Panc1 (cell line): ENCODE results near the gene CAMTA2. TPM values are rescaled to one million over a fixed set of nuclear protein-coding genes. Genes with fewer than 3 reads are reported as not detected.
A peak's percentile ranks its signal among the peaks of the same experiment; 100 is the strongest.

Experiments used
- ATAC-seq: fragments of 200-7000 bp; cut with Tn5 transposase; 2 replicates; pipeline ENCODE4 v1.9.1; 2020; ENCODE audit warnings: mild to moderate bottlenecking, moderate library complexity
- BruUV-seq: library from RNA; stranded (reverse); fragments of 400-500 nt; replicated peaks from 2 replicates; lab custom pipeline; 2021; lab: Mats Ljungman, UMichigan
- CTCF ChIA-PET: fragments of 300-600 bp; sonication (Branson Sonifier 250); formaldehyde crosslinking; loops from one replicate; lab custom pipeline; 2022; ENCODE audit warnings: antibody characterized with exemption; lab: Charles Lee
- POLR2A ChIA-PET: fragments of 300-600 bp; sonication (Branson Sonifier 250); formaldehyde crosslinking; loops from one replicate; lab custom pipeline; 2022; ENCODE audit warnings: antibody characterized with exemption; lab: Charles Lee
- DNase-seq: peaks from one replicate; pipeline ENCODE4 v3.0.0-alpha.2; 2010; ENCODE audit warnings: low read depth, low spot score
- H3K27ac ChIP-seq: 2 replicates; pipeline ENCODE4 v1.5.1; 2011; ENCODE audit warnings: mild to moderate bottlenecking, low read length, inconsistent platforms
- H3K27me3 ChIP-seq: fragments of 200-500 bp; sonication (Bioruptor generic); 2 replicates; pipeline ENCODE4 v1.6.0; 2014; ENCODE audit warnings: low read length, inconsistent platforms; ENCODE audit not compliant: control insufficient read depth, insufficient read depth
- H3K36me3 ChIP-seq: fragments of 200-500 bp; sonication (Bioruptor generic); 2 replicates; pipeline ENCODE4 v1.5.1; 2014; ENCODE audit warnings: inconsistent platforms, mild to moderate bottlenecking, low read length, moderate library complexity; ENCODE audit not compliant: control insufficient read depth, insufficient read depth
- H3K4me1 ChIP-seq: 2 replicates; pipeline ENCODE4 v1.5.1; 2011; ENCODE audit warnings: inconsistent platforms, mild to moderate bottlenecking, low read length, moderate library complexity; ENCODE audit not compliant: control insufficient read depth, insufficient read depth
- H3K4me3 ChIP-seq, 2 experiments: 2 replicates each; pipeline ENCODE4 v1.5.1; 2011 to 2012; ENCODE audit warnings: low read depth in 2 of 2, low read length in 2 of 2, mild to moderate bottlenecking in 2 of 2, inconsistent platforms in 1 of 2, moderate library complexity in 1 of 2
- H3K9me3 ChIP-seq: fragments of 200-500 bp; sonication (Bioruptor generic); 2 replicates; pipeline ENCODE4 v1.5.1; 2014; ENCODE audit warnings: low read depth, mild to moderate bottlenecking, inconsistent platforms, low read length, moderate library complexity; ENCODE audit not compliant: control insufficient read depth, insufficient read depth
- CTCF ChIP-seq: fragments of 450-650 bp; IDR thresholded peaks from 2 replicates; pipeline ENCODE4 v1.5.1; 2017; ENCODE audit warnings: mild to moderate bottlenecking
- POLR2AphosphoS5 ChIP-seq: IDR thresholded peaks from 2 replicates; pipeline ENCODE4 v1.6.1; 2012; ENCODE audit warnings: mild to moderate bottlenecking, low read depth, low read length, moderate library complexity
- REST ChIP-seq, 2 experiments: IDR thresholded peaks; 2 replicates each; pipeline ENCODE4 v1.6.1; 2011 to 2012; ENCODE audit warnings: low read depth in 2 of 2, control low read depth in 1 of 2, low read length in 1 of 2, mild to moderate bottlenecking in 1 of 2, moderate library complexity in 1 of 2; ENCODE audit not compliant: insufficient read depth in 1 of 2
- SIN3A ChIP-seq: IDR thresholded peaks from 2 replicates; pipeline ENCODE4 v1.6.1; 2012; ENCODE audit warnings: low read depth, mild to moderate bottlenecking, low read length, moderate library complexity, borderline replicate concordance; ENCODE audit not compliant: insufficient read depth
- TCF7L2 ChIP-seq: IDR thresholded peaks from 2 replicates; pipeline ENCODE4 v1.6.1; 2011; ENCODE audit warnings: mild to moderate bottlenecking, low read depth, low read length, inconsistent platforms
- in situ Hi-C: cut with HindIII; loops from 2 replicates; pipeline ENCODE4 v1.10.0; 2016; ENCODE audit warnings: low sequenced_read_pairs, low pct_unique_long_range_greater_than_20kb
- intact Hi-C: fragments of 100-400 bp; cut with micrococcal nuclease; formaldehyde crosslinking; loops from one replicate; pipeline ENCODE4 v1.10.0; 2022; ENCODE audit not compliant: unreplicated experiment
- total RNA-seq: library from RNA; stranded (reverse); gene quantifications from one replicate; pipeline ENCODE4 v1.2.1, GENCODE V29; 2021; ENCODE audit not compliant: unreplicated experiment

Gene CAMTA2
- total RNA-seq, 1 experiment from 2014 or later, result 22.7 TPM

GRCh38 chr17:4950075-4950745 is 37.3 kb downstream of the CAMTA2 start:
- TF ChIP-seq POLR2AphosphoS5 (peak; percentile 62), CTCF (no peak), REST (IDR thresholded peaks at IDR 0.05; ENCODE audit: insufficient read depth in 1 of 2, low read depth in 2 of 2, low read length in 1 of 2) (no peak), TCF7L2 (no peak), SIN3A (0 out of 2 replicates have a peak, but pooled peaks have one; percentile 18)
- H3K4me1 ChIP-seq, result peaks cover 22% of the 10 kb centered on the region
- peaks cover 6% of the 10 kb centered on the region for H3K36me3 ChIP-seq
- ChIA-PET CTCF (no interaction called here), POLR2A (no interaction called here)
- in situ Hi-C loops (no loop called here), intact Hi-C loops (no loop called here)
- H3K27ac ChIP-seq, result peak overlapping the region; percentile 94
- no peaks in the 10 kb centered on the region for H3K9me3 ChIP-seq
- TSS peak; percentile 80 for BruUV-seq
- no peak for DNase-seq
- no peaks in the 10 kb centered on the region for H3K27me3 ChIP-seq
- peak overlapping the region; percentile 51 to 67 for H3K4me3 ChIP-seq
- ATAC-seq, result no peak; the same call in 1 of the 2 replicates

- Histone ChIP-seq H3K27me3 (no peaks in the 10 kb centered on the region), H3K4me1 (peaks cover 29% of the 10 kb centered on the region), H3K9me3 (no peaks in the 10 kb centered on the region), H3K36me3 (peaks cover 6% of the 10 kb centered on the region), H3K4me3 (peak overlapping the region; percentile 83 to 85), H3K27ac (peak overlapping the region; percentile 93)
- ChIA-PET CTCF (no interaction called here), POLR2A (interaction anchor here (0.7 to 1.1 kb wide), 2 partner anchors 18 to 37 kb away, joined by 3 to 4 read pairs; partner anchors contain the start of gene SPAG7)
- intact Hi-C loops (no loop called here), in situ Hi-C loops (no loop called here)
- no TSS peak for BruUV-seq
- TF ChIP-seq REST (IDR thresholded peaks at IDR 0.05; ENCODE audit: insufficient read depth in 1 of 2, low read depth in 2 of 2, low read length in 1 of 2) (no peak), POLR2AphosphoS5 (peak; percentile 50; the same call in 1 of the 2 replicates)
- DNase-seq (no peak), ATAC-seq (peak; percentile 52)
Observed at GRCh38 chr17:4949321-4950074, 38.0 kb downstream of the CAMTA2 start.
